Activated CD8-positive, alpha-beta memory T cell treated with anti-CD3 and anti-CD28 coated beads, Interleukin-2, amount 10 ng/mL, durations not matched to agents 7 days and 5 days (primary cell): Measurements from ENCODE around the gene PTPN14. TPM values are rescaled to one million over a fixed set of nuclear protein-coding genes. Genes with fewer than 3 reads are reported as not detected.

Experiments used
- ATAC-seq: fragments of 150-1000 bp; cut with Tn5 transposase; one replicate; pipeline ENCODE4 v1.10.0; 2021; ENCODE audit warnings: moderate library complexity
- CTCF ChIA-PET: fragments of 350-600 bp; sonication (Branson Sonifier 250); formaldehyde crosslinking; loops from one replicate; lab custom pipeline; 2021; ENCODE audit warnings: antibody characterized with exemption; lab: Charles Lee
- DNase-seq: peaks from one replicate; pipeline ENCODE4 v3.0.0-alpha.2; 2020
- H3K27ac Mint-ChIP-seq: one replicate; pipeline ENCODE4 v1.8.0; 2021; ENCODE audit warnings: mild to moderate bottlenecking, mixed read lengths
- H3K27me3 Mint-ChIP-seq: one replicate; pipeline ENCODE4 v1.8.0; 2021; ENCODE audit warnings: mixed read lengths
- H3K36me3 Mint-ChIP-seq: one replicate; pipeline ENCODE4 v1.8.0; 2021; ENCODE audit warnings: mild to moderate bottlenecking, mixed read lengths
- H3K4me1 Mint-ChIP-seq: one replicate; pipeline ENCODE4 v1.8.0; 2021; ENCODE audit warnings: mixed read lengths
- H3K4me3 Mint-ChIP-seq: one replicate; pipeline ENCODE4 v1.8.0; 2021; ENCODE audit warnings: mild to moderate bottlenecking, moderate library complexity, mixed read lengths
- H3K9me3 Mint-ChIP-seq: one replicate; pipeline ENCODE4 v1.8.0; 2022; ENCODE audit warnings: low read depth, mixed read lengths
- total RNA-seq, 2 experiments: library from RNA; stranded (reverse); gene quantifications; one replicate each; pipeline ENCODE4 v1.2.3, GENCODE V29; 2021

Gene PTPN14
- total RNA-seq, 2 experiments from 2014 or later: 0.32 to 1.1 TPM

DNA sequence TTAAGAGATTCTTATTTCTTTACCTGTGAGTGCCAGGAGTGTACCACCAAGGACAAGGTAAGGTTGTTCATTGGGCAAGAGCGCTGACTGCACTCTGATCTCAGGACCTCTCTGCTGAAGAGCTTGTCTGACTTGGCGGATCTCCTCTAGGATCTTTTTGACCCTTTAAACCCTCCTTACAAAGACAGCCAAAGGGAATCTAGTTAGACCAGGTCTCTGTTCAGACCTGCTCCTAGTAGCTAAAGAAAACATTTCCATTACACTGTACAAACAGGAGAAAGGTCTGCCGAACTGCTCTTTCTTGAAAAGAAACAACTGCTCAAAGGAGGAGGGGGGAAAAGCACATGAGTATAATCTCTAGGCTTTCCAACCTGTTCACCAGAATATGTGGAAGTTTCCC is 221.2 kb downstream of the PTPN14 start:
- Mint-ChIP-seq H3K27me3 (no peaks in the 10 kb centered on the region), H3K4me1 (peaks cover 9% of the 10 kb centered on the region), H3K36me3 (no peaks in the 10 kb centered on the region), H3K9me3 (no peaks in the 10 kb centered on the region), H3K27ac (no peak overlapping the region), H3K4me3 (no peak overlapping the region)
- CTCF ChIA-PET: interaction anchor here (0.9 to 15.1 kb wide), 11 partner anchors 14 to 254 kb away, joined by 3 to 373 read pairs (median 28); no protein-coding TSS in a partner anchor
- no peak for ATAC-seq
- no peak for DNase-seq

DNA sequence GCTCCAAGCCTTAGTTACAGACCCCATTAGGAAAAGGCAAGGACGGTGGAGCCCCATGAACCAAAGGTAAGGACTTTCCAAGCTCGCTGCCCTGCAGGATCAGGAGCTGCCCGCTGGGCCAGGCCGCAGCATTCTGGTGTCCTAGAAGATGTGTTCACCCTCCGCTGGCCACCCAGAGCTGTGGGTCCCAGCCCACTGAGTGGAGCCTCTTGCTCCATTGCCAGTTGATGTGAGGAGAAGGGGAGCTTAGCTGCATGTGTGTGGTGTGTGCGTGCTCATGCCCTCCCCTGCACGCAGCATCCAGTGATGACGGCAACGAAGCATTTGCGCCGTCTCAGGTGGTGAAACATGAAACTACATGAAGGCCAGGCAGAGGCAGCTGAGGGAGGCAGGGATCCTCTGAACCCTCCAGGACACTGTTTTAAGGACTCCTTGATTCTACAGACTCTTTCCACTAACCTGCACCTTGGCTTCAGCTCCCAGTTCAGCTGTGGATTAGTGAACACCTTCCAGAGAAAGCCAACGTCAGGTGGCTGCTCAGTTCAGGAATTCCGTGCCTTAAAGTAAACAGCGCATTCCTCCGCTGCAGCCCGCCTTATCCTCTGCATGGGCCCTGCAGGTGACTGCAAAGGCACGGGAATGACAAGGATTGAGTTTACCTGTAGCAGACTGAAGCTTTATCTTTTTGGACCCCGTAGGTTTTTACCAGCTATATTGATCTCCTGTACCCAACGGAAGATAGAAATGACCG is 221.8 kb downstream of the PTPN14 start:
- H3K9me3 Mint-ChIP-seq: no peaks in the 10 kb centered on the region
- no peaks in the 10 kb centered on the region for H3K27me3 Mint-ChIP-seq
- ATAC-seq: no peak
- no peak for DNase-seq
- no peak overlapping the region for H3K4me3 Mint-ChIP-seq
- H3K4me1 Mint-ChIP-seq: peaks cover 9% of the 10 kb centered on the region
- no peak overlapping the region for H3K27ac Mint-ChIP-seq
- H3K36me3 Mint-ChIP-seq: no peaks in the 10 kb centered on the region
- CTCF ChIA-PET: interaction anchor here (0.6 to 15.1 kb wide), 22 partner anchors 8 to 927 kb away, joined by 3 to 373 read pairs (median 6); partner anchors contain the start of gene SMYD2

DNA sequence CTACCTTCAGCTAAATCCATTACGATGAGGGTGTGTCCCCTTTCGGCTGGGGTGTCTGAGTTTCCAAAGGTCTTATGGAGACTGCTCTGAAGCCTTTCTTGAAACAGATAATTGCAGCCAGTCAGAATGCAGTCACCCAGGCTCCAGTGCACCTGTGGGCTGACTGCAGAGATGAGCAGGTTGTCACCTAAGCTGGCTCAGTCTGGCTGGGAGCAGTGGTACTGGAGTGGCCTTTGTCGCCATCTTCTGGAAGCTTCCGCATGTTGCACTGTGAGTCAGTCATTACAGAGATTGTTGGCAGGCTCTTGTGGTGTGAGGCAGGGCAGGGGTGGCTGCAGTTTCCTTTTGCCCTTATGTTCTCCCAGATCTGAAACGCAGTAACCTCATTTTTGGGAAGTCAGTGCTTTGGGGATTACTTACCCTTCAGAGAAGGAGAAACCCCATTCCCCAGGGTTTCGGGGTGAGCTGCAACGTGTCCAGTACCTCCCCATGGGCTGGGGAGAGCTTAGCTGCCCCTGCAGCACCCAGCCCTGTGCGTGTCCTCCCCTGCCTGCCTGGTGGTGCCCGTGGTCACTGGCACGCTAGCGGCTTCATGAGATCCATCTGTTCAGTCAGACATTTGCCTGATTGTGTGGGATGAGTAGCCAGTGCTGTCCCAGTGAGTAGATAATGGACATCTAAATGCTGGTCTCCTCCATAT is 222.5 kb downstream of the PTPN14 start:
- Mint-ChIP-seq H3K36me3 (no peaks in the 10 kb centered on the region), H3K27ac (no peak overlapping the region), H3K4me1 (peaks cover 9% of the 10 kb centered on the region), H3K27me3 (no peaks in the 10 kb centered on the region), H3K4me3 (no peak overlapping the region), H3K9me3 (no peaks in the 10 kb centered on the region)
- peak; percentile 92 for ATAC-seq
- CTCF ChIA-PET: interaction anchor here (1.0 to 15.1 kb wide), 26 partner anchors 9 to 311 kb away, joined by 3 to 373 read pairs (median 5); partner anchors contain the start of gene SMYD2
- peak; percentile 86 for DNase-seq

DNA sequence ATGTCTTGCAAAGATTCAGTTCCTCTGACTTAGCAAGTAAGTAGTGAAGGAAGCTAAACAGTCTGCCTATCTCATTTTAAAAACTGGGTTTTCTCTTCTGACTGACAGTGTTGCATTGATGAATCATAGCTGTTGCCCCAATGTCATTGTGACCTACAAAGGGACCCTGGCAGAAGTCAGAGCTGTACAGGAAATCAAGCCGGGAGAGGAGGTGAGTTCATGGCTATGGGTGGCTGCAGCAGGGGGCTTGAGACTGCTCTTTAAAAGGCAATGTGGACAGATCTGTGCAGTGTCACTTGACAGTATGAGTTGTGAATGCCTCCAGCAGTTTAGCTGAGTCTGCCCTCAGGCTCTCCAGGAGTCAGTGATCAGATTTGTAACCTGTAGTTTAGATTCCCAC is 223.9 kb downstream of the PTPN14 start:
- no peaks in the 10 kb centered on the region for H3K36me3 Mint-ChIP-seq
- no peak overlapping the region for H3K4me3 Mint-ChIP-seq
- ATAC-seq: no peak
- peaks cover 9% of the 10 kb centered on the region for H3K4me1 Mint-ChIP-seq
- DNase-seq: no peak
- no peaks in the 10 kb centered on the region for H3K27me3 Mint-ChIP-seq
- CTCF ChIA-PET: interaction anchor here (1.0 to 15.1 kb wide), 13 partner anchors 11 to 257 kb away, joined by 3 to 373 read pairs (median 13); partner anchors contain the start of gene SMYD2
- H3K27ac Mint-ChIP-seq: no peak overlapping the region
- H3K9me3 Mint-ChIP-seq: no peaks in the 10 kb centered on the region

DNA sequence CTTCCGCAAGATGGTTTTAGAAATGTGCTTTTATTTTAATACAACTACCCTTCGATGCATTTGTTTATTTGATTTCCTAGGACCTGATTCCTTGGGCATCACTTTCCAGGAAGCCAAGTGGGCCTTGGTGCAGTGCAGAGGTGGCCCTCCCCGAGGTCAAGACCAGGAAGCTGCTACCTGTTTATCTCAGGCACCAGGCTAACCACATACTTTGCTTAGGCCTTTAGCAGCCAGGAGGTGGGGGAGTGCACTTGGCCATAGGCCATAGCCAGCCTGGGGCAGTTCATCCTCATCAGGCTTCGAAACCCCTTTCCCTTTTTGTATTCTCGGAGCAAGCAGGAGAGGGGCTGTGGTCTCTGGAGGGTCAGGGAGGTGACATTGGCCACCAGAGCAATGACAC is 225.0 kb downstream of the PTPN14 start:
- H3K36me3 Mint-ChIP-seq: no peaks in the 10 kb centered on the region
- ATAC-seq: no peak
- CTCF ChIA-PET: interaction anchor here (0.6 to 15.1 kb wide), 5 partner anchors 50 to 258 kb away, joined by 3 to 373 read pairs (median 30); no protein-coding TSS in a partner anchor
- no peak overlapping the region for H3K4me3 Mint-ChIP-seq
- H3K27me3 Mint-ChIP-seq: no peaks in the 10 kb centered on the region
- H3K9me3 Mint-ChIP-seq: no peaks in the 10 kb centered on the region
- H3K27ac Mint-ChIP-seq: no peak overlapping the region
- DNase-seq: no peak
- peaks cover 9% of the 10 kb centered on the region for H3K4me1 Mint-ChIP-seq

DNA sequence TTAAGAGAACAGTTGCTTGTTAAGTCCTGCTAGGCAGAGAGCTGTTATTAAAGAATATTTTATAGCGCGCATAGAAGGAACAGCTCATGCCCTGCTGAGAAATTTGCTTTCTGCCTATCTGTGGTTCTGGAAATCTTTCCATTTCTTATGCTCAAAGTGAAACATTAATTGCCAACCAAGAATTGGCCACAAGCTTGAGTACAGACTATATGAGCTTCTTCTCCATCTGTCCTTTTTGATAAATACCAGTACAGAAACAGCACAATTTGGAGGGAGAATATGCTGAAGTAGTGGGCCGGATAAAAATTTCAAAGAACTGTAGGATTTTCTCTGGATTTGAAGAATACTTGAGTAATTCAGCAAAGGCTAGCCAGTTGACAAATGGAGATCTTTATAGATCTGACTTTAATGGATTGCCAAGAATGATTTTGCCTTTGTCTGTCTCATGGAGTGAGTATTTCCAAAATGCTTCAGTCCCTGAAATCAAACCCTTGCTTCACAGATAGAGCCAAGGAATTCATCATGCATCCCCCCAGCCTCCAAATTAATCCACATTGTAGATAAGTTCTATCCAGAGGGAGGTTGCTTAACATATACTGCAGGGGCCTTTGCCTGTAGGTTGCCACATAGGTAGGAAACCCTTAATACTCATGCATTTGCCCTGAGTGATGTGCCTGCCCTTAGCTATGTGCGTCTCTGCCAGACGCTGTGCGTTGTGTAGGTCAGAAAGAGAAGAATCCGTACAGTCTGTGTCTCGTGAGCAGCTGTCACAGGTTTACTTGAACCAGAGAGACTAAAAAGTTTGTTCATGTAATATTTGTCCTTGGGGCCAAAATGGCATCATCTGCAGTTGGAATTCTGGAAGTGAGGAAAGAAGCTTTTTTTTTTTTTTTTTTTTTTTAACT is 226.3 kb downstream of the PTPN14 start:
- DNase-seq: no peak
- peaks cover 9% of the 10 kb centered on the region for H3K4me1 Mint-ChIP-seq
- CTCF ChIA-PET: interaction anchor here (1.1 to 15.1 kb wide), 5 partner anchors 7 to 111 kb away, joined by 3 to 373 read pairs (median 6); partner anchors contain the start of gene SMYD2
- no peak overlapping the region for H3K27ac Mint-ChIP-seq
- ATAC-seq: no peak
- no peaks in the 10 kb centered on the region for H3K27me3 Mint-ChIP-seq
- no peaks in the 10 kb centered on the region for H3K36me3 Mint-ChIP-seq
- no peaks in the 10 kb centered on the region for H3K9me3 Mint-ChIP-seq
- no peak overlapping the region for H3K4me3 Mint-ChIP-seq

DNA sequence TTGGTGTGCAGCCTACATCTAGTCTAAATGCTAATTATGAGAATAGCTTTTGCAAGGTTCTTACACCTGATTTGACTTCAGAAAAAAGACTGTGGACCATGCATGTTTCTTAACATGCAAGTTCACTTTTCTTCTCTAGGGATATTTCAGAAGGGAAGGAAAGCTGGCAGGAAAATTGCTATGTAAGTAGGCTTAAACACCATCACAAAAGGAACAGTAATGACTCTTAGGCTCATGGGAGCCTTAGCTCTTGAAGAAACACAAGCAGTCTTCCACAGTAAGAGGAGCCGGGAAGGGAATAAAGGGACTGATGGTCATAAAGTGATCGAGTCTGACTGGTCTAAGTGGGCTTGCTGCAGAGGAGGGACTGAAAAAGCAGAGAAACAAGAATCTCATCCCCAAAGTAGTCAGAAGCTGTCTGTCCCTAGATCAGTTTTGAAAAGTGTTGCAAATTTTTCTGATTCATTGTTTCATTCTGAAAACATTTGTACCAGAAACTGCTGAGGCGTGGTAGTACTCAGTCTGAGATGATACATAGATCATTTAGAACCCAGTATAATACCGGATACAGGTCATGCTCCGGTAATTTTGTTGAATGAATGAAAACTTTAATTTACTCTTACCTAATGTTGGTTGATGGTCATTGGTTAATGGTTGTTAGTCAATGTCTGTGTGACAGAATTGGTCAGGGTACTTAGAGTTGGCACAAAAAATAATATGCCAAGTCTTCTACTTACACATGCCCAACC is 229.5 kb downstream of the PTPN14 start:
- Mint-ChIP-seq H3K36me3 (no peaks in the 10 kb centered on the region), H3K4me3 (no peak overlapping the region), H3K4me1 (peaks cover 4% of the 10 kb centered on the region), H3K27me3 (no peaks in the 10 kb centered on the region), H3K9me3 (no peaks in the 10 kb centered on the region), H3K27ac (no peak overlapping the region)
- DNase-seq: no peak
- CTCF ChIA-PET: interaction anchor here (0.9 to 11.8 kb wide), 4 partner anchors 9 to 107 kb away, joined by 3 to 99 read pairs (median 6); no protein-coding TSS in a partner anchor
- ATAC-seq: no peak

DNA sequence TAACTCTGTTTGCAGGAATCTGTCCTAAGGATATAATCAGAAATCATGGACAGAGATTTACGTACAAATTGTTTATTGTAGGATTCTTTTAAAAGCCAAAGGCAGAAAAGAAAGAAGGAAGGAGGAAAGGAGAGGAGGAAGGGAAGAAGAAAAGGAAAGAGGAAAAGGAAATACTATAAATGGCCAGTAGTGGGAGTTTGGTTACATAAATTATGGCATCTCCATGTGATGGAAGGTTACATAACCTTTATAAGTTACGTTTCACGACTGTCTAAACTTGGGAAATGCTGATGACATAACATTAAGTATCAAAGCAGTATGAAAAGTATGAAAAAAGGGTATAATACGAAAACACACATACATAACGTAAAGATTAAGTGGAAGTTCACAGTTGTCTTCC is 231.5 kb downstream of the PTPN14 start:
- CTCF ChIA-PET: interaction anchor here (1.4 to 11.8 kb wide), 3 partner anchors 11 to 60 kb away, joined by 3 to 99 read pairs (median 64); no protein-coding TSS in a partner anchor
- peaks cover 2% of the 10 kb centered on the region for H3K36me3 Mint-ChIP-seq

DNA sequence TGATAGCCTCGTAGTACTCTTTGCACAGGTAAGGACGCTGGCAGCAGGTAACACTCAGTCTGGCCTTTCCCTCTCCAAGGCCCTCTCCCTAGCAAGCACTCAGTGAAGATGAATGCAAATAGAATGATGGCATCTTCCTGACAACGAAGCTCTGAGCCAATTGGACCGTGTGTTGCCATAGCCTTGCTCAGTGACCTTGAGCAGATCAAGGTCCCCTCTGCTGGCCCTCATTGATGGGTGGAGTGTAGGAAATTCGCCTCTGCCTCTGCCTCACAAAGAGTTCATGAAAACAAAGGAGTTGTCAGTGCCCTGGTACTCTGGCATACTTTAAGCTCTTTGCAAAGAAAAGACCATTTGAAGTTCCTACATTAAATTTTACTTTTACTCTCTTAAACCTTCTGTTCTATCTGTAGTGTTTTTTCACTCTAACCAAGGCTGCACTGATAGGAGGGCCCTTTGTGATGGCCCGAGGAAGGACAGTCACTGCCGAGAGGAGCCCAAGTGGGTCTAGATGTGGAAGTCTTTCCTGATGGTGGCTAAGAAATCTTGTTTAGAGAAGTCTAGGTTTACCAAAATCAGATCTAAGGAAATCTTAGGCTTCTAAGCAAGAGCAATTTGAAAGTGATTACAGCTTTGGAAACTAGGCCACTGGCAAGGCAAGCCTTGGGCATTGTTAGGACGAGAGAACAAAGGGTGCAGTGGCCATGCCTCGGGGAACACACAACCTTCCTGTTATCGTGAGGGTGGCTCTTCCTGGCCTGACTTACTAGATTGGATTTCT is 232.3 kb downstream of the PTPN14 start:
- DNase-seq (no peak), ATAC-seq (no peak)
- Mint-ChIP-seq H3K36me3 (peaks cover 2% of the 10 kb centered on the region), H3K27me3 (no peaks in the 10 kb centered on the region), H3K4me3 (no peak overlapping the region), H3K9me3 (no peaks in the 10 kb centered on the region), H3K4me1 (peaks cover 4% of the 10 kb centered on the region), H3K27ac (no peak overlapping the region)
- CTCF ChIA-PET: interaction anchor here (9.8 to 11.8 kb wide), 2 partner anchors 11 to 59 kb away, joined by 64 to 99 read pairs; no protein-coding TSS in a partner anchor

More for the DNA sequence above, 231.5 kb downstream of the PTPN14 start:
- DNase-seq (no peak), ATAC-seq (no peak)
- peaks cover 4% of the 10 kb centered on the region for H3K4me1 Mint-ChIP-seq
- no peak overlapping the region for H3K27ac Mint-ChIP-seq
- no peaks in the 10 kb centered on the region for H3K9me3 Mint-ChIP-seq
- H3K4me3 Mint-ChIP-seq: no peak overlapping the region
- no peaks in the 10 kb centered on the region for H3K27me3 Mint-ChIP-seq

DNA sequence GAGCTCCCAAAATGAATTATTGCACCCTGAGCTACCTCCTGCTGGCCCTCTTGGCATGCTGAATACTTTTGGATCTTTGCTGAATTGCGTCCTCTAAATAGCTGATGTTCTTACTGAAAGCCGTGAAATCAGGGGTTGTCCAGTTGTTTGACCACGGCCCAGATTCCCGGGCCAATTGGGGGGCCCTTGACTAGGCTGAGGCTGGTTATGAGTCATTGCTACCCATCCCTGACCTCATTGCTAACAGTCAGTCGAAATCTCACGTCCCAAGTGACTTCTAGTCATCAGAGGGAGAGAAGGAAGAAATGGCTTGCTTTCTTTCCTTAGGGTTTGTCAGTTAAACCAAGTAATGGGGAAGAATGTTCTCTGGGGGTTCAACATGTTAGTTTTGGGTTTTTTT is 233.0 kb downstream of the PTPN14 start:
- DNase-seq: no peak
- Mint-ChIP-seq H3K27ac (no peak overlapping the region), H3K4me3 (no peak overlapping the region), H3K36me3 (peaks cover 2% of the 10 kb centered on the region), H3K9me3 (no peaks in the 10 kb centered on the region), H3K27me3 (no peaks in the 10 kb centered on the region), H3K4me1 (peaks cover 4% of the 10 kb centered on the region)
- CTCF ChIA-PET: interaction anchor here (9.8 to 11.8 kb wide), 2 partner anchors 12 to 58 kb away, joined by 64 to 99 read pairs; no protein-coding TSS in a partner anchor
- ATAC-seq: no peak

DNA sequence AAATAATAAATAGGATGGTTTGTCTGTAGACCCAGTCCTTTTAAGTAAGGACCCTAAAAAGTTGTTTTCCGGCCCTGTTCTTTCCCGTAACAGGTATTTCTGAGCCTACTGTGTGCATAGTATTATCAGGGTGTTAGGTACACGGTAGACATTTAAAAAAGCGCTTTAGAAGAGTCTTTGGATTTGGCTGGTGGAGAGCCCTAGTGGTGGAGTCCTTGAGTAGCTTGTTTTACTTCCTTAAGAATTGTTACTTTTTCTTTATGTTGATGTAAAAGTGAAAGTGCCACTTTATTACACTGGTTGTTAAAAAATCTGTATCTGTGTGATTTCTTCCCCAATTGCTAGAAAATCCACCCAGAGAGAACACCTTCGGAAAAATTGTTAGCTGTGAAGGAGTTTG is 233.7 kb downstream of the PTPN14 start:
- CTCF ChIA-PET: interaction anchor here (1.0 to 11.8 kb wide), 3 partner anchors 13 to 103 kb away, joined by 3 to 99 read pairs (median 64); no protein-coding TSS in a partner anchor
- ATAC-seq: no peak
- H3K36me3 Mint-ChIP-seq: peaks cover 2% of the 10 kb centered on the region
- DNase-seq: no peak
- H3K27me3 Mint-ChIP-seq: no peaks in the 10 kb centered on the region
- peaks cover 4% of the 10 kb centered on the region for H3K4me1 Mint-ChIP-seq
- H3K4me3 Mint-ChIP-seq: no peak overlapping the region
- no peak overlapping the region for H3K27ac Mint-ChIP-seq
- H3K9me3 Mint-ChIP-seq: no peaks in the 10 kb centered on the region
